NCI-H82 treated with DMSO at 0.1 percent for 48 hours (cell line): ENCODE results near the gene ZNF576.
"Not testable (repeated sequence)": the region's sequence is repeated elsewhere in the genome, so short reads cannot be mapped to it uniquely, and the experiment has no call there.

Experiments used
- DNase-seq: peaks from one replicate; lab custom pipeline; 2025; ENCODE audit not compliant: unreplicated experiment; lab: John Stamatoyannopoulos, UW

ZNF576 gene

DNA sequence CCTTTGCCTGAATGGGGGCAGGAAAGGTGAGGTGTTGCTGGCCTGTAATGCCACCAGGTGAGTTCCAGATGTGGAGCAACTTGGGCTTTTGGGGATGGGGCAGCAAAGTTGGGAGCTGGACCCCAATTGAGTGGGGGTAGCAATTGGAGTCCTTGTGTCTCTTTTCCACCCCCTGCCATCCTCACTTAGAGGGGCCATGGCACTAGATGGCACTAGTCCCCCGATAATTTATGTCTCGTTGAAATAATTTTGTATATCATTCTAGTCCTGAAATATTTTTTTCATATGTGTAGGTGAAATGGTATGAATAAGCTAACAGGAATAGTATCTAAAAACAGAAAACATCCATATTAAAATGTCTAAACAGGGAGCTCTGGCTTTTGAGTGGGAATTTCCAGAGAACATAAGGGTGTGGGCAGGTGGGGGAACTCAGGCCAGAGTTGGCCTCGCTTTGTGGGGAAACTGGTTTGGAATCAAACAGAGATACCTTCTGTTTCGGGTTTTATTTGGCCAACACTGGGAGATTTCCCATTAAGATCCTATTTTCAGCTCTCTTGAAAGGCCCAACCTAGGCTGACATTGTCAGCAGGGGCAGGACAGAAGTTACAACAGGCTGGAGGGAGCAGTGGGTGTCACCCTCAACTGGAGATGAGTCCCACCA is 3.4 kb downstream of the ZNF576 start:
- DNase-seq: no peak

GRCh38 chr19:43600326-43600725 is 3.9 kb downstream of the ZNF576 start:
- not testable (repeated sequence) for DNase-seq

GRCh38 chr19:43605875-43606568 is 9.6 kb downstream of the ZNF576 start:
- DNase-seq: no peak

DNA sequence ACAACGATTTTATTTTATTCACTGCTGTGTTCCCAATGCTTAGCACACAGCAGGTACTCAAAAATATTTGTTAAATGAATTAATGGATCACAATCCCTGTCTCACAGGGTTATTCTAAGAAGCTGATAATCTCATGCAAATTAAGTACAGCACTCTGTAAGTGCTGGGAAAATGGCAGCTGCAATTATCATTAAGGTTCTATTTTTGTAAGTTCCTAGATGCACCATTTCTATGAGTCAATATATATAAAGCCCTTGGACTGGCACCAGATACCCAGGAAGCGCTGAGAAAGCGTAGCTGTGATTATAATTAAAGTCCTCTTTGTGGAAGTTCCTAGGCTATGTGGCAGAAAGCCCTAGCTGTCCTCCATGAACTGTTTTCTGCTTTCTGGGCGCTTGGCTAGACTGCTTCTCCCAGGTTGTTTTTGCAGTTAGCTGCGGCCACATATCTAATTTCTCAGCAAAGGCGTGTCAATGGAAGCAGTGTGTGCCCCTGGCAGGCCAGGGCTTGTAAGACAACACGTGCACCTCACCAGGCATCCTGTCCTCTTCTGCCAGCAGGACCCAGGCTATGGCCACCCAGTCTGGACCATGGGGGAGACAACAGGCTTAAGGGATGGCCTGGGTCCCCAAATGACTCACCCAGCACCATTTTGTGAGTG is 10.3 kb downstream of the ZNF576 start:
- DNase-seq: no peak

DNA sequence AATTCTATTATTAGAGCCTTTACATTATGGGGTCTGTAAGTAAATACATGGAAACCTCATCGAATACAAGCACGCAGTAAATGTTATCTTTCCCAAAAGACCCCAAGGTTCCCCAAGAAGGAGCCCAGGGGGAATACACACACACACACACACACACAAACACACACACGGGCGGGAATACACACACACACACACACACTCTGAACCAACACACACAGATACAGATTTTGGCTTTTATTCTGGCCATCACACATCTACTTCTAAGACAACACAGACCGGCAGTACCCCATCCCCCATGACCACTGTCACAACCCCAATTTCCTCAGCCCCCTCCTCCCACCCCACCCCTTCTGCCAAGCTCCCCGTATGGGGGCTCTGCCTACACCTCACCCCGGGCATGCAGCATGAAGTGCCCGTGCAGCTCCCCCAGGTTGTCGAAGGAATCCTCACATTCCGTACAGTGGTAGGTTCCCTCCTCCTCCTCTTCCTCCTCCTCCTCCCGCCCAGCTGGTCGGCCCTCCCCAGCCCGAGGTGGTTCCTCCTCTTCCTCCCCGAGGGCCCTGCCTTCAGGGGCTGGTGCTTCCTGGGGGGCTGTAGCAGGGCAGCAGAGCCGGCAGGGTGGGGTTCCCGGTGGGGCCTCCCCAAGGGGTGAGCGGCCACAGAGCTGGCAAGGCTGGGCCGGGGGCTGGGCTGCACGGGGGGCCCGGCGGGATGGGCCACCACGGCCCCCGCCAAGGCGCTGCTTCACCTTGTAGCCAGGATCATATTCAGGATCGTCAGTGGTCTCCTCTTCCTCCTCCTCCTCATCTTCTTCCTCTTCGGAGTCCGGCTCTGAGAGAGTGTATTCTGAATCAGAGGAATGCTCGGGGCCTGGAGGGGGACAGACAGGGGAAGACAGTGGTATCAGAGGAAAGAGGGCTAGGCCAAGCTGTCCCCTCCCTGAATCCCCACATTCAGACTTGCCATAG is 11.1 kb downstream of the ZNF576 start:
- no peak for DNase-seq

DNA sequence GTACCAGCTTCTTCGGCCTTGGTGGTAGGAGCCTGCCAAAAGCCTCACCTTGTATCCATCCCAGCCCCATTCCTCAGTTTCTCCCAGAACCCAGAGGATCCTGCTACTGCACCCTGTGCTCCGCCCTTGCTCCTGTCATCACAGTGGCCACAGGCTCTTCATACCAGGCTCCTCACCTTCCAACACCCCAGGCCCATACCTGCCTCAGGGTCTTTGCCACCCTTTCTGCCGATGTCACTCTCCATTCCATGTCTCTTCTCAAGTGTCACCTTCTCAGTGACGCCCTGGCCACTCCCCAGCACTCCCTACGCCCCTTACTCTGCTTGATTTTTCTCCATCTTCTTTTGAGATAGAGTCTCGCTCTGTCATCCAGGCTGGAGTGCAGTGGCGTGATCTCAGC is 13.5 kb downstream of the ZNF576 start:
- no peak for DNase-seq

DNA sequence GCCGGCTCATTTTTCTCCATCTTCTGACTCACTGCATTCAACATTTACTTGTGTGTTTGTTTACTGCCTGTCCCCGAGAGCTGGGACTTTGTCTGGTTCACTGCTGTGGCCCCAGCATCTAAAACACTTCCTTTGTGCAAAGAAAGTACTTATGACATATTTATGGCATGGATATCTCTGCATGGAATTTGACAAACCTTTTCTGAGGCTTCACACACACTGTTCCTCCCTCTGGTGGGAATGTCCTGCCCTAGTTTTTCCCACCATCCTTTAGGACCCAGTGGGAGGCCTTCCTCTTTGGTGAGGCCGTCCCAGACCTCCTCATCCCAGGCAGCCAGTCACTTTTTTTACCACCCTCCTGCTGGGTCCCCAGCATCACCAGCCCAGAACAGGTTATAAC is 14.1 kb downstream of the ZNF576 start:
- no peak for DNase-seq

DNA sequence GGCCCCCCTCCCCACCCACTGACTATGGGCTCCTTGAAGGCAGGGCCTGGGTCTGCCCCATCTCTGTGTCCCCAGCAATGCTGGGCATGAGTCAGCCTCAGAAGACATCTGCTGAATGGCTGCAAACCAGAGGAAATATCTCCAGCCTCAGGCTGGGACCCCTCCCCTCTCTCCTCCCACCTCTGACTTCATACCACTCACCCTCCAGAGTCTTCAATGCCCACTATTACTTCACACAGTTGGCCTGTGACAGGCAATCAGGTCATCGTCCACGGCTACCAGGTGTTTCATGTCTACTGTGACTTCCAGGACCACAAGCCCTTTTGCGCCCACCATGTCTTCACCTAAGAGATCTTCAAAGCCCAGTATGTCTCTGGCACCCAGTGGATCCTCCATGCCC is 15.4 kb downstream of the ZNF576 start, which contains the start of gene SRRM5:
Gene SRRM5 (plus strand): TSS at position 301 of the 400 bp plus-strand sequence. CDS start 34 bp downstream, at position 335.
- DNase-seq: no peak

- no peak for DNase-seq
These were observed 16.0 kb downstream of the ZNF576 start for GRCh38 chr19:43612374-43612773.

DNA sequence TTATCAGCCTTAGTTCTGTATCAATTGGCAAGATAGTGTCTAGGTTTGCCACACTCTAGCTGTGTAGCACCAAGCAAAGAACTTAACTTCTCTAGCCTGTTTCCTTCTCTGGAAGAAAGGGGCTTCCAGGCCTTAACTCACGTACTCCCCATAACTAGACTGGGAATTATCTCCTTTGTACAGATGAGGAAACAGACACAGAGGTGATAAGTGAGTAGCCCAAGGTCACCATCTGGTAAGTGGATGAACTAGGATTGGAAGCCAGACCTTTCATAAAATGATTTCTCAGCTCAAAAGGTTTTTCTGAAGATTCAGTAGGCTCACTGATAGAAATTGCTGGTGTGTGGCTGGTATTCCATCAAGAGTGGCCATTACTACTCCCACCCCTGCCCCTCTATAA is 19.9 kb downstream of the ZNF576 start:
- DNase-seq: no peak

DNA sequence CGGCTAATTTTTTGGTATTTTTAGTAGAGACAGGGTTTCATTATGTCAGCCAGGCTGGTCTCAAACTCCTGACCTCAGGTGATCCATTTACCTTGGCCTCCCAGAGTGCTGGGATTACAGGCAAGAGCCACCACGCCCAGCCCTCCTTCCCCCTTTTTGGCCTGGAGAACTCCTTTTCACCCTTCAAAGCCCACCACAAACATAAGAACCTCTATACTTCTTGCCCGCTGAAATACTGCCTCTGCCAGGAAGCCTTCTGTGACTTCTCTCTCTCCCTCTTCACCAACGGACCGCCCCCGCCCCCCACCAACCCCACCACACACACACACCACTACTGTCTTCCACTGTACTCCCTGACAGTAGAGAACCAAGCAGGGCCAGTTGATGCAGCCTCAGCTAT is 20.6 kb downstream of the ZNF576 start:
- DNase-seq: no peak

- no peak for DNase-seq
These were observed 22.5 kb downstream of the ZNF576 start for GRCh38 chr19:43618921-43619261.

GRCh38 chr19:43619262-43620060 is 23.1 kb downstream of the ZNF576 start, which contains the start of gene ZNF428:
Gene ZNF428 (minus strand): TSS chr19:43619629. CDS start chr19:43614304, 5,325 bp downstream.
- peak; percentile 90 for DNase-seq

GRCh38 chr19:43620061-43621001 is 23.9 kb downstream of the ZNF576 start:
- no peak for DNase-seq

- no peak for DNase-seq
These were observed 25.7 kb downstream of the ZNF576 start for GRCh38 chr19:43622070-43622469.

GRCh38 chr19:43622956-43623355 is 26.6 kb downstream of the ZNF576 start:
- DNase-seq: no peak

DNA sequence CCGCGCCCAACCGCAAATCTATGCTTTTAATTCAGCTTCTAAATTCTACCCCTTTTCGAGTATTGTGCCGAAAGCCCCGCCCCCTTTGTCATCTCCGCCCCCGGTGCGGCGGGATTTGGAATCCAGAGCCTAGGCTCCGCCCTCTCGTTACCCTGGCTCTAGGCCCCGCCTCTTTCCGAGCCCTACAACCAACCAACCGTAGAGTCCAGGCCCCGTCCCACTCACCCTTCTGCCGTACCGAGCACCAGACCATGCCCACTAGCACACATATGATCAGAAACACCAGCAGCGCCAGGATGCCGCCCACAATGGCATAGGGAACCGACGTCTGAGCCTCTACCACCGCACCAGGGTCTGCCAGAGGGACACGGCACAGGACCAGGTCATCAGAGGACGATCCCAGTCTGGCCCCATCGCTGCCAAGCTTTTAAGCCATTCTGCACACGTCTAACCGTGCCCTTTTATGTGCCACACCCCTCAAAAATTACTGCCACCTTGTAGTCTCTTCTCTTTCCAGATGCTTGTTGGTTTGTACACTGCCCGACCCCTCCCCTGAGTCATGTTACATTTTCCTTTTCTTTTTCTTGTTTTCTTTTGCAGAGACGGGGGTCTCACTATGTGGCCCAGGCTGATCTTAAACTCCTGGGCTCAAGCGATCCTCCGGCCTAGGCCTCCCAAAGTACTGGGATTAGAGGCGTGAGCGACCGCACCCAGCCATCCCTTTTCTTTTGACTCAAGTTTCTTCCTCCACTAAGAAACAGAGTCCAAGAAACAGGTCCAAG is 27.7 kb downstream of the ZNF576 start:
- DNase-seq: no peak

DNA sequence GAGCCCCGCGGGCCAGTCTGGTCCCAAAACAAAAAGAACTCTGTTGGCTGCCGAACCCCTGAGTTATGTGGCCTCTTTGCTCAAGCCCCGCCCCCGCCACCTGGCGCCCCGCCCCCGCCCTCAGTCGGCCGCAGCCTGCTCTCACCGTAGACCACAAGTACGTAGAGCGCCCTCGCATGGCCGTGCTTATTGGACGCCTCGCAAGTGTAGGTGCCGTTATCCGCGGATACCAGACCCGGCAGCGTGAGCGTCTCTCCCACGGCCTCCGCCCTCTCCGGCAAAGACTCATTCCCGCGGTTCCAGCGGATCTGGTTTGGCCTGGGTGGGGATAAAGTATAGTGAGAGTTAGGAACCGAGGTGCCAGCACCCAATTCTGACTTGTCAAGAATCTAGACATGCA is 28.5 kb downstream of the ZNF576 start:
- DNase-seq: no peak
